Body of pancreas (tissue), 4 donors: Measurements from ENCODE around the gene KDM4B.

Experiments used
- CTCF ChIP-seq, 7 experiments: fragments of 450-650 bp in 4 of 7; fragments of 200-600 bp in 3 of 7; sonication (generic) in 3 of 7; IDR thresholded peaks; one replicate each; pipeline ENCODE4 v1.5.1; 2016 to 2019; ENCODE audit warnings: antibody characterized with exemption in 7 of 7
- POLR2A ChIP-seq, 3 donors: fragments of 450-650 bp; IDR thresholded peaks; one replicate each; pipeline ENCODE4 v1.6.1; 2016; ENCODE audit warnings: antibody characterized with exemption in 3 of 3, mild to moderate bottlenecking in 2 of 3

GRCh38 chr19:5002143-5002542 lies 33.2 kb downstream of the KDM4B start:
- TF ChIP-seq POLR2A (IDR thresholded peaks at IDR 0.05): no peak
- no peak for TF ChIP-seq CTCF (IDR thresholded peaks at IDR 0.05)
